DOHH2 (cell line): Measurements from ENCODE around the gene TREML2.

Source experiments
- EZH2phosphoT487 ChIP-seq: fragments of 200-600 bp; sonication (generic); IDR thresholded peaks from 2 replicates; pipeline ENCODE4 v1.6.1; 2017; ENCODE audit warnings: borderline replicate concordance, mild to moderate bottlenecking, antibody characterized with exemption, low read length, moderate library complexity, mixed read lengths
- TF ChIP-seq, protein P1 (sequence below): fragments of 200-600 bp; sonication (generic); IDR thresholded peaks from one replicate; pipeline ENCODE4 v1.5.1; 2014; ENCODE audit warnings: antibody characterized with exemption, mild to moderate bottlenecking, low read depth, low read length; ENCODE audit not compliant: poor library complexity, severe bottlenecking

DNA sequence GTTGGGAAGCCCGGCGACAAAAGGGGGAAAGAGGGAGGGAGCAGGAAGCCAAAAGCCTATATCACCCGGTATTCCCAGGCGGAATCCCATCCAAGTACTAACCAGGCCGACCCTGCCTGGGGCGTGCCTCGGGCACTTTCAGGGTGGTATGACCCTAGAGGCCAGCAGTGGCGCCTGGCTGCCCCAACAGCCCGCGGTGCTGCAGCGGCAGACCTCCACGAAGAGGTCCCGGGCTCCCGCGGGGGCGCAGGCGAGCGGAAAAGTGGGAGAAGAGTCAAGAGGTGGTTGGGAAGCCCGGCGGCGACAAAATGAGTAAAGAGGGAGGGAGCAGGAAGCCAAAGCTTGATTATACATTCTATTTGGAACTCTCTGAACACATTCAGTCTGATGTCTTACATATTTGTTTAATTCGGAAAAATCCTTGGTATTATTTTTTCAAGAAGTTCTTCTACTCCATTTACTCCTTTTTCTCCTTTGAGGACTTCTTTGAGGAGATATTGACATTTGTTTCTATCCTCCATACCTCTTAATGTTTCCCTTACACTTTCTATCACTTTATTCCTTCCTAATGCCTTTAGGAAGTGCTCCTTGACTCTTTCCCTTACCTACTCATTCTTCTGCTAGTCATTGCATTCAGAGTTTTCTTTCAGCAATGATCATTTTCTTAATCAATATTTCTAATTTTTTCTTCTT is 38.7 kb upstream of the TREML2 start:
- TF ChIP-seq, protein P1, sequence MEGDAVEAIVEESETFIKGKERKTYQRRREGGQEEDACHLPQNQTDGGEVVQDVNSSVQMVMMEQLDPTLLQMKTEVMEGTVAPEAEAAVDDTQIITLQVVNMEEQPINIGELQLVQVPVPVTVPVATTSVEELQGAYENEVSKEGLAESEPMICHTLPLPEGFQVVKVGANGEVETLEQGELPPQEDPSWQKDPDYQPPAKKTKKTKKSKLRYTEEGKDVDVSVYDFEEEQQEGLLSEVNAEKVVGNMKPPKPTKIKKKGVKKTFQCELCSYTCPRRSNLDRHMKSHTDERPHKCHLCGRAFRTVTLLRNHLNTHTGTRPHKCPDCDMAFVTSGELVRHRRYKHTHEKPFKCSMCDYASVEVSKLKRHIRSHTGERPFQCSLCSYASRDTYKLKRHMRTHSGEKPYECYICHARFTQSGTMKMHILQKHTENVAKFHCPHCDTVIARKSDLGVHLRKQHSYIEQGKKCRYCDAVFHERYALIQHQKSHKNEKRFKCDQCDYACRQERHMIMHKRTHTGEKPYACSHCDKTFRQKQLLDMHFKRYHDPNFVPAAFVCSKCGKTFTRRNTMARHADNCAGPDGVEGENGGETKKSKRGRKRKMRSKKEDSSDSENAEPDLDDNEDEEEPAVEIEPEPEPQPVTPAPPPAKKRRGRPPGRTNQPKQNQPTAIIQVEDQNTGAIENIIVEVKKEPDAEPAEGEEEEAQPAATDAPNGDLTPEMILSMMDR, result no peak
- TF ChIP-seq EZH2phosphoT487, result no peak
